SKM-1 treated with dmso at 0.1 percent for 144 hours (cell line): ENCODE data around the gene SPAG8.
A peak's percentile ranks its signal among the peaks of the same experiment; 100 is the strongest.

Experiments
- DNase-seq: peaks from one replicate; lab custom pipeline; 2025; ENCODE audit not compliant: unreplicated experiment; lab: John Stamatoyannopoulos, UW

SPAG8 gene

GRCh38 chr9:35812025-35812602, at the start of gene SPAG8:
TSS of gene SPAG8 (minus strand) at chr9:35812262. CDS start at chr9:35812147, 115 bp downstream.
- DNase-seq, result peak; percentile 97

- no peak for DNase-seq
These were observed 49.3 kb upstream of the SPAG8 start for GRCh38 chr9:35861161-35861897.

- no peak for DNase-seq
These were observed 47.9 kb upstream of the SPAG8 start for GRCh38 chr9:35859990-35860339.

GRCh38 chr9:35859310-35859989, 47.4 kb upstream of the SPAG8 start:
- no peak for DNase-seq

GRCh38 chr9:35858458-35858857, 46.4 kb upstream of the SPAG8 start:
- DNase-seq, result no peak

GRCh38 chr9:35856882-35857281, 44.8 kb upstream of the SPAG8 start:
- no peak for DNase-seq

GRCh38 chr9:35856206-35856605, 44.1 kb upstream of the SPAG8 start:
- no peak for DNase-seq

GRCh38 chr9:35854091-35854762, 42.2 kb upstream of the SPAG8 start:
- DNase-seq, result no peak

- DNase-seq, result no peak
These were observed 41.1 kb upstream of the SPAG8 start for GRCh38 chr9:35852876-35853865.

GRCh38 chr9:35852267-35852815, 40.3 kb upstream of the SPAG8 start:
- no peak for DNase-seq

- DNase-seq, result no peak
These were observed 35.9 kb upstream of the SPAG8 start for GRCh38 chr9:35847792-35848572.

GRCh38 chr9:35845824-35846771, 34.0 kb upstream of the SPAG8 start:
- DNase-seq, result no peak

GRCh38 chr9:35844628-35845270, 32.7 kb upstream of the SPAG8 start:
- peak; percentile 96 for DNase-seq

GRCh38 chr9:35842795-35843194, 30.7 kb upstream of the SPAG8 start:
- no peak for DNase-seq

GRCh38 chr9:35842020-35842745, 30.1 kb upstream of the SPAG8 start:
- DNase-seq, result no peak

GRCh38 chr9:35841645-35841900, 29.5 kb upstream of the SPAG8 start:
- no peak for DNase-seq

GRCh38 chr9:35840881-35841644, 29.0 kb upstream of the SPAG8 start:
- no peak for DNase-seq
